T-helper 2 cell (primary cell): ENCODE data around the gene NEK6.

Source experiments
- DNase-seq, 5 experiments: peaks; one replicate each; pipeline versions ENCODE4 v3.0.0 to v3.0.0-alpha.2; 2012 to 2022

NEK6 gene

GRCh38 chr9:124261736-124262648 is 4.2 kb downstream of the NEK6 start:
- no peak for DNase-seq

DNA sequence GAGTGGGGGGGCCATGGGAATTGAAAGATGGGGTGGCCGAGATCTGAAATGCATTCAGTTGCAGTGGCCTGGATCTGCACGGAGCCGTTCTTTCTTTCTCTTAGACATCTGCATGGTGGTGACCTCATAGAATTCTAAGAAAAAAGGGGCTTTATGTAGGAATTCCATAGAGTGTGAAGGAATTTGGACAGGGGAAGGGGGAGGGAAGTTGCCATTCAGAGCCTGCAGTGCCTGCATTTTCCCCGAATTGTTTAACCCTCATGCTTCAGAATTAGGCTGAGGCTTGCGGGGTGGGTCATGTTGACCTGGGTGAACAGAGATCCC is 4.9 kb downstream of the NEK6 start:
- DNase-seq: no peak

DNA sequence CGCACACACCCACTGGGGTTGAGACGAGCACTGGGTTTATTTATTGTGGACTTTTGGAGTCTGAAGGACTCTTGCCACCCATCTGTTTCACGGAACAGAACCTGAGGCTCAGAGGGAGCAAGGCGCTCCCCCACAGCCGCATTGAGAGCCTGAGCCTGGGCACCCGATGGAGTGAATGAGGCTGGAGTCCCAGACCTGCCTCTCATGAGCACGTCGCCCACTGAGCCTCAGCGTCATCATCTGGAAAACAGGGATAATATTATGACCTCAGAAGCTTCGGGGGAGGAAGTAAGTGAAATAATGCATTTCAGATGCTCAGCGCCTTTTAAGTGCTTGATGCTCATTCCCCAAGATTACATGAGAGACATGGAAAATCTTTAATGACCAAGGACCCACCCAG is 5.5 kb downstream of the NEK6 start:
- DNase-seq: no peak

DNA sequence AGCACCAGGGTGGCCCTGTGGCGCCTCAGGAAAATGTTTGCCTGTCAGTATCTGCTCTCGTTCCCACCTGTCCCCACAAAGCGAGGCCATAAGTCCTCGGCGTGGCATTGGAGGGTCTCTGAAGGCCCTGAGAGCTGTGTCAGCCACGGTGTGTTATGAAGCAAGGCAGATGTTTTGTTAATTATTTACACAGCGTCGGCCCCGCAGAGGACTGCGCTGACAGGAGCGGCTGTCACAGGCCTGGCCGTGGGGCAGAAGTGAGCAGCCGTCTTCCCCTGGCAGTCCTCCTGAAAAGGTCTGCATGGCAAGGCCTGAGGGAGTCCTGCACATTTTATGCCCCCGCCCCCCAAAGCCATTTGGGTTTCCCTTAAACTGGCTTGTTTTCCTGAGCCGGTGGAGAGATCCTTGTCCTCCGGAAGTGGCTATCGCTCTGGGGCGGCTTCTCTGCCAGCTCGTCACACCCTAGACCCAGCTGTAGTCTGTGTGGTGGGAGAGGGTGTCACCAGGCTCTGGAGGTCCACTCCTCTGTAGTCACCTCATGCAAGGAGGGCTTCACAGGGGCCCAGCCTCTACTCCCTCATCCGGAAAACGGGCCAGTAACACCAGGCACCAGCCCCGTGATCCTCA is 6.2 kb downstream of the NEK6 start:
- no peak for DNase-seq

GRCh38 chr9:124264823-124265233 is 7.1 kb downstream of the NEK6 start:
- peak in 1 of 5 experiments; percentile 52 for DNase-seq

DNA sequence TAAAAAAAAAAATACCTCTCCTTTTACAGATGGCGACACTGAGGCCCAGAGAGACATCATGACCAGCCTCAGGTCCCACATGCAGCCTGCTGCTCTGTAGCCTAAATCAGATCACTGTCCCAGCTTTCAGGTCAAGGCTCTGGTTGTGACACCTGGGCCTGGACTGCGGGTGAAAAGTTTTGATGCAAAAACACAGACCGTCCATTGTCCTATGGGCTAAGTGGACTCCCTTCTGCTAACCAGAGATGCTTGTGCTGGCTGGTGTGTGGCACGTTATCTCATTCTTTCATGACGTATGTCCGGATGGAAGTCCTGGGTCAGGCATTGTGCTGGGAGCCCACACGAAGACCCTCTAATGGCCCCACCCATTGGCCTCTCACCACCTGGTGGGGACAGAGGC is 7.8 kb downstream of the NEK6 start:
- DNase-seq: no peak

- DNase-seq: no peak
Measured at GRCh38 chr9:124266139-124266825, 8.5 kb downstream of the NEK6 start.

DNA sequence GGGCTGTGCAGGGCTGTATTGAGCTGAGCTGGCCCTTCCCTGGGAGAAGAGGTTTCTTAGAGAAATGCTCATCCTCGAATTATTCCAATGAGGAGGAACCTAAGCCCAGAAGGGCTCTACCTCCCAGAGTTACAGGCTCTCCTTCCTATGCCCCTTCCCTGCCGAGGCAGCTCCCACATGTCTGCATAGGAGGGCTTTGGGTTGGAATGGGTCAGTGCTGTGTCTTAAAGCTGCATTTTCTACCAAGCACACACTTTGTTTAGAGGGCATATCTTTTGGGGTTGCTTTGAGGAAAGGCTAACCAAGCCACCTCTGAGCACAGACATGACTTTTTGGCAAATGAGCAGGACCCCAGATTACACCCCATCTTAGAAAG is 9.1 kb downstream of the NEK6 start:
- no peak for DNase-seq

DNA sequence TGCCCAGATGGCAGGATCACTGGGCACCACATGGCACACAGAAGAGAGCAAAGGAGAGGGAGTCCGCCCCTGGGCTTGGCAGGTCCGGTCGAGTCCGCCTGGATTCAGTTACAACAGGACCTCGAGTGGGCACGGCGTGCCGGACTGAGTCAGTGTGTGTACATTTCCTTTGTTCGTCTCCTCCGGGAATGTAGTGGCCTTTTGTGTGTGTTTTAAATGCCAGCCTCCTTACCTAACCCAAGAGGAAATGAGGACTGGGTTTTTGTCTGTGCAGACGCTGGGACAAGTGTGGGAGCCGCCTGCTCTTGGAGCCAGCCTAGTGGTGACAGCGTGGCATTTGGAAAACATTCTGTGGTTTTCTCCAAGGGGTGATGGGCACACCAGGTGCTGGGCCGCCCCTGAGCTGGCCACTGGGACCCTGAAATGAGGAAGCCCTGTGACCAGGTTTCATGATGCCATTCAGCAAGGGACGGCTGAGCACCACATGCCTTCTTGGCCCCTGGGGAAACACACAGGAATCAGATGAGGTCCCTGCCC is 9.6 kb downstream of the NEK6 start:
- no peak for DNase-seq

DNA sequence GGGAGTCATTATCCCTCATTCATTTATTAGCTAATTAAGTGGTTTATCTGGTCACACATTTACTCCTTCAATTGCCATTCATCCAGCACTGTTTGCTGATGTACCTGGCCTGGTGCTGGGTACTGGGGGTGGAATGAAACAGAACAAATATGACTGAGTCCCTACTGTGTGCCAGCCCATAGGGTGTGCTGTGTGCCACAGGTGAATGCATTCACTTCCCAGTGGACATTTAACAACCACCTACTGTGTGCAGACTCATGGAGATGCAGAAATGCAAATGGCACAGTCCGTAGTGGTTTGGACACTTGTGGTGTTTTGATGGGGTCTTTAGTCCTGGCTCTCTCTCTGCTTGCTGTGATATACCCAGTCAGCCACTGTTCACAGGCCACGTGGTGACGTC is 10.5 kb downstream of the NEK6 start:
- no peak for DNase-seq

- DNase-seq: no peak
Measured at GRCh38 chr9:124268661-124269060, 10.9 kb downstream of the NEK6 start.

DNA sequence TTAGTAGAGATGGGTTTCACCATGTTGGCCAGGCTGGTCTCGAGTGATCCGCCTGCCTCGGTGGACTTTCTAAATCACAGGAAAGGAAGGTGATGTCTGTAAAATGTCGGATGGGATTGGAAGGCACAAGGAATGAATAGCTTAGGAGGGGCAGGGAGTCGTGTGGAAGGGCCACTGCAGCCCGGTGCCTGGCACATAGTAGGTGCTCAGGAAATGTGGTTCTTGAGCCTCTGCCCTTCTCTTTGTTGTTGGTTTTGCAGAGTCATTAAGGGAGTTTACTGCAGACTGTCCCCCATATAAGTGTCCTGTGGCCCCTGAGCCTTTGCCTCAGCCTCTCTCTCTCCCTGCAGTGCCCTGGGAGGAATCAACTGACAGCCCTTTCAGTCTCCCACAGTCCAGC is 11.8 kb downstream of the NEK6 start:
- no peak for DNase-seq

- no peak for DNase-seq
Measured at GRCh38 chr9:124270504-124271335, 13.0 kb downstream of the NEK6 start.

DNA sequence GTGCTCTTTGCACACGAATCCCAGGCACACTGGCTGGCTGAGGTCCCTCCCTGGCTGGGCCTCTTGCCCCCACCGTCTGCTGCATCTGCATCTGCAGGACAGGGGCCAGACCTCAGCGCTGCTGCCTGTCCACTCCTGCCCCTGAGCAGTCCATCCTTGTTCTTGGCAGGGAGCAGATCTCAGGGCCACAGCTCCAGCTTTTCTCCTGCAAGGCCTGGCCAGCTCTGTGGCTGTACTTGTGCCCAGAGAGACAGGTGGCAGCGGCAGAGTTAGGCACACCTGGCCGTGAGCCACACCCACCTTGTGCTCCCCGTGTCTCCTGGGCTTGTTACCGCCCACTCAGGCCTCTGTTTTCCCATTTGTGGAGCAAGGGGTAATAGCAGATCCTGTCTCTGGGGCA is 13.9 kb downstream of the NEK6 start:
- no peak for DNase-seq

DNA sequence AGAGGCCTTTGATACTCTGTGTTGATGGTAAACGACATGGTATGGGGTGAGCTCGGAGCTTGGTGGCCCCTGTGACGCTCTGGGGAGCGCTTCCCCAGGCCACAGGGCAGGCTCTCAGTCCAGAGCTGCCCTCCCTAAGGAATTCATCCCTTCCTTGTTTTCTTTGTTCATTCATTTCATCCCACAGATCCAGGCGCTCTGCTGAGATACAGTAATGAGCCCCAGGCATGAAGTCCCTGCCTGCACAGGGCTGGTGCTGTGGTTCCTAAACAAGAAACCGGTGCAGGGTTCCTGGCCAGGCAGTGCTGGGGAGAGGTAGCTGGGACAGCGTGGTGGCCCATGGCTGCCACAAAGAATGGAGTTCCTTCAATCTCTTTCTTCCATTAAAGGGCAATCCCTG is 14.4 kb downstream of the NEK6 start:
- DNase-seq: no peak

- DNase-seq: no peak
Measured at GRCh38 chr9:124272979-124273378, 15.2 kb downstream of the NEK6 start.

- DNase-seq: no peak
Measured at GRCh38 chr9:124273427-124274160, 15.8 kb downstream of the NEK6 start.

- no peak for DNase-seq
Measured at GRCh38 chr9:124274226-124274625, 16.5 kb downstream of the NEK6 start.

DNA sequence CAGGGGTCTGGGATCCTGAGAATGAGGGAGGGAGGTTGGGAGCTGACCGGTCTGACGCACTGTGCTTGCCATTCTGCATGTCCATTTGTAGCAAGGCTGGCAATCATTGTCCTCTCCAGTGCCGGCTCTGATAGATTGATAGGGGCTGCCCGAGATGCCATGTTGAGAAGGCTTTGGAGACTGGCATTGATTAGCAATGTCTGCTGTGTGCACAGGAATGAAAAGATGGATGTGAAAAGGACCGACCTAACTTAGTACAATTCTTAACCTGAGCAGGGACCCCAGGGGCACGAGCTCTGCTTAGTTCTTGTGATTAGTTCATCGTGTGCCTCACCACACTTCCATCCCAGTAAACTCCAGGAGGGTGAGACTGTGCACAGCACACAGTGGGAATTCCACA is 17.0 kb downstream of the NEK6 start:
- no peak for DNase-seq

- DNase-seq: no peak
Measured at GRCh38 chr9:124277420-124277819, 19.7 kb downstream of the NEK6 start.

DNA sequence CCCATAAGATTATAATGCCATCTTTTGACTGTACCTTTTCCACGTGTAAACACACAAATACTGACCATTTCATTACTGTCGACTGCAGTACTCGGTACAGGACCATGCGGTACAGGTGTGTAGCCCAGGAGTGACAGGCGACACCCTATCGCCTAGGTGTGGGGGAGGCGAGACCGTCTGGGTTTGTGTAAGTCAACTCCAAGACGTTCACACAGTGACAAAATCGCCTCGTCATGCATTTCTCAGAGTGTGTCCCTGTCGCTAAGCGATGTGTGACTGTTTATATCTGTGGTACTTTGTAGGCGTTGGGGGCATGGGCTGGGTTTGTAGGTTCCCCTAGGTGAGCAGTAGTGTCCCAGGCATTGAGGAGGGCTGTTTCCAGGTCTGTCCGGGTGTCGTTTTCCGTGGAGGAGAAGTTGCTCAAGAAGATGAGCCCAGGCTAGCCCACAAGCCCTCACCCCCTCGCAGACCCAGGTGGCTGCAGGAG is 20.3 kb downstream of the NEK6 start:
- peak in 1 of 5 experiments; percentile 42 for DNase-seq
